NCI-H1105 treated with DMSO at 0.1 percent for 48 hours (cell line): ENCODE data around the gene PARD6G.
"Not testable (repeated sequence)": the region's sequence is repeated elsewhere in the genome, so short reads cannot be mapped to it uniquely, and the experiment has no call there.

Experiments
- DNase-seq: peaks from one replicate; lab custom pipeline; 2025; lab: John Stamatoyannopoulos, UW

PARD6G gene

DNA sequence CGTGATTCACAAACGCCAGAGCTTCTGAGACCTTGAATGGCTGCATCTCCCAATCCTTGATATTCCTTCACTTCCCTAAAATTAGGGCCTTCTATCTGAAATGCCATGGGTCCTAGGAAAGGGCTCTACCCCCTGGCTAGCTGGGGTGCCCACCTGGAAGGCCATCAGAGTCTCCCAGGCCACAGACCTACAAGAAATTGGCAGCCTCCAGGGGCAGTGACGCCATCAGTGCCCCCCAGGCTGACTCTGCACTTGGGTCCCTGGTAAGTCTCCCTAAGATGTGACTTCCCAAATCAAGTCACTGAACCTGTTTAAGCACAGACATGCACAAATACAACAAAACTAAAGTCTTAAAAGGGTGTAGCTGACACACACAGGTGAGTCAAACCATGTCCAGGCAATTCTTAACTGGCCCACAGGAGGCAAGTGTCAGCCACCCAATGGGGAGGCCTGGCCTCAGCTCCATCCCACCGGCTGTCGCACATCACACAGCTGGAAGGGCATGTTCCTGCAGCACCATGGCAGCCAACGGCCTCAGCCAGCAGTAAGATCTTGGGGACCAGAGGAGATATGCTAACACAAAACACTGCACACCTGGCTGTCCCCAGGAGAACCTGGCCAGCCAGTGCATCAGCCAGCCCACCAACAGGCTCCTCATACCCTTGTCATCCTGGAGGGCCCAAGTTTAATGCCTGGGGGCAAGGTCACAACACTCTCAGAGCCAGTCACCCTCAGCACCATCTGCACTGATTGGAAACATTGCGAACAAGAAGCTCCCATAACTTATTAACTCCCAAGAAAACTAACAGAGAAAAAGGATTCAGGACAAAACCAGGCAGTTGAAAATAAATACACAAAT is 5.2 kb downstream of the PARD6G start:
- no peak for DNase-seq

GRCh38 chr18:80239830-80240229 is 7.5 kb downstream of the PARD6G start:
- no peak for DNase-seq

- no peak for DNase-seq
Observed at GRCh38 chr18:80238651-80239260, 8.6 kb downstream of the PARD6G start.

- DNase-seq = not testable (repeated sequence)
Observed at GRCh38 chr18:80237519-80237918, 9.8 kb downstream of the PARD6G start.

GRCh38 chr18:80234398-80234797 is 12.9 kb downstream of the PARD6G start:
- DNase-seq = no peak

DNA sequence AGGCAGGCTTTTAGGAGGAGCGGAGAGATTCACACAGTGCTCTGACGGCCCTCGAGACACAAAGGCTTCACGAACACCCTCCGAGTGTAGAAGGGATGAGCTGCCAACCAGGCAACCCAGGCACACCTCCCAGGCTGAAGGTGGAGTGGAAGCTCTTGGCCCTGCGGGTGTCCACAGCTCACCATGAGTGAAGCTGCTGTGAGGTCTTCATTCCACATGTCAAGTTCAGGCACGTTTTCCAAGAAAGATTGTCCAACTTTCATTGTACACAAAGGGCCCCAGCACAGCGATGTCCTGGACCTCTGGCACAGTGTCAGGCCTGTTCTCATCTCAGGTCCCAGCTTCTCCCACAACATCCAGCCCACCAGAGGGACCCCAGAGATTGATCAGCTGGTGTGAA is 13.4 kb downstream of the PARD6G start:
- no peak for DNase-seq

- DNase-seq = no peak
Observed at GRCh38 chr18:80233201-80233835, 14.0 kb downstream of the PARD6G start.

- no peak for DNase-seq
Observed at GRCh38 chr18:80232710-80233109, 14.6 kb downstream of the PARD6G start.

DNA sequence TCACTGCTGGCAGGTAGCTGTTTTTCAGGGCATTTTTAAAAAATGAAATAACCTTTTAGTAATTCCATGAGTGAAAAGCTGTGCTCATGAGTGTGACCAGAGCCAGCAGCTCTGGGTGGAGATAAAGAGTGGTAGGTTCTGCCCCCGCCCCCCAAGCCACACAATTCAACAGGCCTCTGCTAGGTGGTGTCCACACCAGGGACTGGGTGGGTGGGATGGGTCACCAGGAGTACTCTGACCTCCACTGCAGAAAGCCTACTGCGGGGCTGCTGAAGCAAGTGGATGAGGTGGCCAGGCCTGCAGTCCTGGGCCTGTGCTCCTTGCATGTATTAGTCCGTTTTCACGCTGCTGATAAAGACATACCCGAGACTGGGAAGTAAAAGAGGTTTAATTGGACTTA is 15.3 kb downstream of the PARD6G start:
- DNase-seq = no peak

DNA sequence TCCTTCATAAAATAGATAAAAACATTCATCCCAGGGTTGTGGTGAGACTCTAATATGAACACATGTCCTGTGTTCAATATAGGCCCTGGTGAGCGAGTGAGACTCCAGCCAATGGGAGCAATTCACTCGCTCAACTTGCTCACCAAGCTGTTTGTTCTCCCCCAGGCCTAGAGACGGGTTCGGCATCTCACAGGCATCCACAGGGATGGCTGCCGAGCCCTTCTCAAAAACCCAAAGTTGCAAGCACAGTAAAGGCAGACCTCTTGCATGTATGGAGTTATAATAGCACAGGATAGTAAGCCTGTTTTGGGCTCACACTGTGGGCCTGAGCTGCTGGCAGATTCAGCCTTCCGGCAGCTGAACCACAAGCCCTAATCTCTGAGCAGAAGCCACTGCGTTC is 15.7 kb downstream of the PARD6G start:
- no peak for DNase-seq

- no peak for DNase-seq
Observed at GRCh38 chr18:80231151-80231550, 16.2 kb downstream of the PARD6G start.

DNA sequence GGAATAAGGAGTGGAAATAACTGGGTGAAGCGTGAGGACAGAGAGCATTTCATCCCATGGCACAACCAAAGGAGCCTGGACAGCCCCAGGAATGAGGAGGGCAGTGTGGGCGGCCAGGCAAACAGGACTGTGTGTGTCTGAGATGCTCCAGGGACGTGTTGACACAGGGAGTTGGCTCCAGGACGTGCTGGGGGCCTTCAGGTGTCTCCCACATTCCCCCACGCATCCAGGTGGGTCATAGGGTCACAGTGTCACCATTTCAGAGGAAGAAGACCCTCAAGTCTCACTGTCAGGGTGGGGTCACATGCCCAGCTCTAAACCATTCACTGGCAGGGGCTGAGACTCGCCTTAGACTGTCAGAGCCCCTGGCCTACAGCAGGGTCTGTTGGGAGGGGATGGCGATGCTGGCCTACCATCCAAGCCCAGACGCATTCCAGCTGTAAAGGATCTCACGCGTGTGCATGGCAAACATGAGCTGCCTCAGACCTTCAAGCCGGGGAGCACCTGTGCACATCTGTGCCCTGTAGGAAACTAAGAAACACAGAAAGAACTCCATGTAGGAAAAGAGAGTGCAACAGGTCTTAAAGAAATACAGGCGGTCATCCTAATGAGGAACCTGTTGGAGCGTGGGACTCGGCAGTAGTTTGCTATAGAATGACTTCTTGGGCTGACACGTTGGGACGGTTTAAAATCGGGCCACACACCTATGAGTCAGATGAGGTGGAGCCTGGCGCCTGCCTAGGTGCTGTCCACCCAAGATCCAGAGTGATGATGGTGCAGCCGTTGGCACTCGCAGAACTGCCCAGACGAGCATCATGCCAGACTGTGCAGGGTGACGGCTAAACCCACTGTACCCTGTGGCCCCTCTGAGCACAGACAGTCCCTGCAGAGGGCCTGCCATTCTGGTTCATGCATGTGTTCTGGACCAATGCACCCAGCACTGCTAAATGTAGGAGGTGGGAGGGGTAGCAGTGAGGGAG is 17.3 kb downstream of the PARD6G start:
- DNase-seq = no peak

DNA sequence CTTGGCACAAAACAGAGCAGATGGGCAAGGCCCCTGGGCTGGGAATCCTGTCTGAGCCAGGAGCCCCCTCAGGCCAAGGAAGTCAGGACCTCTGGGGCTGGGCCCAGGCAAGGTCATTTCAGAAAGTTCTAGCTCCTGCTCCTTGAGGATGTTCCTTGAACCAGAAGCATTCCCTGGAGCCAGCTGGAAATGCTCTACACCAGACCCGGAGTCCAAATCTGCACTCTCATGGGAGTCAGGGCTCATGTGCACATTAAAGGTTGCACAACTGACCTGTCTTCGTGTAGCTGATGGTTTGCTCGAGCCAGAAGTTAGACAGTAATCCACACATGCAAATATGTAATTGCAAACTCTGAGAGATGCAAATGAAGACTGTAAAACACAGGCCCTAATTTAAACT is 18.0 kb downstream of the PARD6G start:
- no peak for DNase-seq

DNA sequence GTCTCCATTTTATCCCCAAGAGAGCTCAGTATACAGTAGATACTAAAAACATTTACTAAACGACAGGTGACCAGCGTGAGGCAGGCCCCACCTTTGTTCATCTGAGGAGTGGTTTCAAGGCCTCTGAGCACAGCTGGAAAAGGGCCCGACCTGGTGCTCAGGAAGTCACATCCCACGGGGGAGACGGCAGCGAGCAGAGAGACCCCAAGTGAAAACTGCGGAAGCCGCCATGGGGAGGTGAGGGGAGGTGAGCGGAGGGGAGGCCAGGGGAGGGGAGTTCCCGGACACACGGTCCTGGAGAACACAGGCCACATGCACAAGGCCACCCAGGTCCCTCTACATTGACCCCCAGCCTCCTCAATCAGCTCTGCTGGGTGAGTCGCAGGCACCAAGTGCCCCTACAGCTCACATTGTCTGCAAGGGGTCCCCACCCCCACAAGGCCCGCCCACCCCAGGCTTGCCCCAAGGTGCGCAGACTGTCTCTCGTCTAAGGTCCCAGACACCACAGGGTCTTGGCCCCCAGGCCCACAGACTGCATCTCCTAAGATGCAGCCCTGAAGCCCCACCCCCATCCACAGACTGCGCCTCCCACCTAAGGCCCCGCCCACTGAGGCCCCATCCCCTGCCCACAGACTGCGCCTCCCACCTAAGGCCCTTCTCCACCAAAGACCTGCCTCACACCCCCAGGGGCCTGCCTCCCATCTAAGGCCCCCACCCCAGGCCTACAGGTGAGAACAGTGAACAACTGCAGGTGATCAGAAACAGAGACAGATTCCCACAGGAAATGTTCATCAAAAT is 19.1 kb downstream of the PARD6G start:
- DNase-seq = no peak

DNA sequence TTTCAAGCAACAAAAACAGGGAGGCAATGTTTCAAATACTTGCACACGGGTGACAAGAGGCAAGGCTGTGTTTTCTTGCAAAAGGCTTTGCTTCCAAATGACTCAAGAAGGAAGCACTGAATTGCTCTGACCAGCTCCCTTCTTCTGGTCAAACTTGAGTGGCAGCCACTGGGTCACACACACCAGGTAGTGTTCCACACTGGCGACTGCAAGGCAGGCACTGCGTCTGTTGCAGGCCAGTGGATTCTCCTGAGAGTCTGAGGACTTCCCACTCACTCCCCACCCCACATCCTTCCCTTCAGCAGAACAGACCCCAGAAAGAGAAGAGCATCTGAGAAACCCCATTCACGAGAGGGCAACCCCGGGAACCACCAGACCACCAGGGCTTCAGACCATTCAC is 19.8 kb downstream of the PARD6G start:
- no peak for DNase-seq

GRCh38 chr18:80225685-80226084 is 21.6 kb downstream of the PARD6G start:
- DNase-seq = no peak

- DNase-seq = no peak
Observed at GRCh38 chr18:80223581-80224148, 23.6 kb downstream of the PARD6G start.

GRCh38 chr18:80219488-80219887 is 27.8 kb downstream of the PARD6G start:
- not testable (repeated sequence) for DNase-seq

DNA sequence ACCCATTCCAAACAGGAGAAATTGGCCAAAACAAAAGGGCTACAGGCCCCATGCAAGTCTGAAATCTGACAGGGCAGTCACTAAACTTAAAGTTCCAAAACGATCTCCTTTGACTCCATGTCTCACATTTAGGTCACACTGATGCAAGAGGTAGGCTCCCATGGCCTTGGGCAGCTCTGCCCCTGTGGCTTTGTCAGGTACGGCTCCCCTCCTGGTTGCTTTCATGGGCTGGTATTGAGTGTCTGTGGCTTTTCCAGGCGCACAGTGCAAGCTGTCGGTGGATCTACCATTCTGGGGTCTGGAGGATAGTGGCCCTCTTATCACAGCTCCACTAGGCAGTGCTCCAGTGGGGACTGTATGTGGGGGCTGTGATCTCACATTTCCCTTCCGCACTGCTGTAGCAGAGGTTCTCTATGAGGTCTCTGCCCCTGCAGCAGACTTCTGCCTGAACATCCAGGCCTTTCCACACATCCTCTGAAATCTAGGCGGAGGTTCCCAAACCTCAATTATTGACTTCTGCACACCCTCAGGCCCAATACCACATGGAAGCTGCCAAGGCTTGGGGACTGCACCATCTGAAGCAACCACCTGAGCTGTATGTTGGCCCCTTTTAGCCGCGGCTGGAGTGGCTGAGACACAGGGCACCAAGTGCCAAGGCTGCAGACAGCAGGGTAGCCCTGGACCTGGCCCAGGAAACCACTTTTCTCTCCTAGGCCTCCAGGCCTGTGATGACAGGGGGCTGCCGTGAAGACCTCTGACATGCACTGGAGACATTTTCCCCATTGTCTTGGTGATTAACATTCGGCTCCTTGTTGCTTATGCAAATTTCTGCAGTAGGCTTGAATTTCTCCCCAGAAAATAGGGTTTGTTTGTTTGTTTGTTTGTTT is 28.7 kb downstream of the PARD6G start:
- no peak for DNase-seq

DNA sequence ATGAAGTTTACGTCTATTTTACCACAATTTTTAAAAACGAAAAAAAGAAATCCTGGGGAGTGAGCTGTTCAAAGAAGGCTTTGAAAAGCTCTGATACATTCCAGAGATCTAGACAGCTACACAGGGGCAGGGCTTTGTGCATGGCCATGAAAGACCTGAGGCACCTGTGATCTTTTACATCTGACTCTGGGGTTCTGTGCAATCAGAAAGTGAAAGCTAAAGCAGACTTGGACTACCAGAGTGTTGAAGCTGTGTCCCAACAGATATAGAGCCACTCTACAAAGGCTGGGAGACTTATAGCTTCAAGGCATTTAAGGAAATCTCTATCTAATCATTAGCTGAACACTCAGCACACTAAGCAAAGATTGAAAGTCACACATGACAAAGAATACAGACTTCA is 34.1 kb downstream of the PARD6G start:
- no peak for DNase-seq
